ENCODE results near the gene FAH. TPM values are rescaled to one million over a fixed set of nuclear protein-coding genes. Genes with fewer than 3 reads are reported as not detected.

The FAH gene
- 12.3 TPM for total RNA-seq (2013)
- polyA plus RNA-seq (10 to 100 TPM; 16.5 to 25.4 (median 24.0) TPM), polyA minus RNA-seq (6.9 and 10.5 TPM in 2 replicates), total RNA-seq (4.7 to 18.9 (median 10.9) reads per million in 11 experiments)

DNA sequence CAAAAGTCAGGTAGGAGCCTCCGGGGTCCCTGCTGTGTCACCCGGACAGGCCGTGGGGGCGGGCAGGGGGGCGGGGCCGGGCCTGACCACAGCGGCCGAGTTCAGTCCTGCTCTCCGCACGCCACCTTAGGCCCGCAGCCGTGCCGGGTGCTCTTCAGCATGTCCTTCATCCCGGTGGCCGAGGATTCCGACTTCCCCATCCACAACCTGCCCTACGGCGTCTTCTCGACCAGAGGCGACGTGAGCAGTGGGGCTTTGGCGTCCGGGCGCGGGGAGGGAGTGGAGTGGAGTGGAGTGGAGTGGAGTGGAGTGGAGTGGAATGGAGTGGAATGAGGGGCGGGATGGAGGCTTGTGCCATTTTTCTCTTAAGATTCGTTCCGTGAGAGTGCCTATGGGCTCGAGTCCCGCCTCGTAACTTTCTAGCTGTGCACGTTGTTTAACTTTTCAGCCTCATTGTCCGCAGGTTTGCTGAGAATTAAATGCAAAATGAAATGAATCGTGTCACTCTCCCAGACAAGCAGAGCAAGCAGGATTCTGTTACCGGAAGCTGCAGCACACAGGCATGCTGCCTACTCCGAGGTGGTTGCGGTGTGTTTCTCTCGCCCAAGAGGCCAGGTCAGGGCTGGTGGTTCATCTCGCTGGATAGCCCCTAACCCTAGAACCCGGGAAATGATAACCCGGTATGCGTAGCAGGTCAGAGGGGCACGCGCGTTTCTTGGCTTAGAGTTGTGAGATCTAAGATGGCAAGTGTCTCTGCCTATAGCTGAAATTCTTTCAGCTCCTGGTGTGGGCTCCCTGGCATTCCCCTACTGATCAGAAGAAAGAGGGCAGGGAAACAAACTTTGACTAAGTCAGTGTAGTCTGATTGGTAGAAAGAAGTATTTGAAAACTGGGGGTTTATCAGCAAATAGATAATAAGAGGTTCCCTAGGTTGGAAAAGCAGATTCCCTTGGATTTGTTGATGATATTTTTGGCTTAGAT, at the start of gene FAH:
TSS of gene FAH (plus strand) at position 104 of the 981 bp plus-strand sequence. CDS start at position 160, 56 bp downstream.
- no peaks in the 10 kb centered on the region for H3K27me3 Mint-ChIP-seq (ENCODE audit: low read depth in 3 of 3)
- no peaks in the 10 kb centered on the region for H3K9me3 ChIP-seq (replicated peaks in 1 of 2; ENCODE audit: control insufficient read depth in 1 of 2, insufficient read depth in 1 of 2, low read length in 2 of 2)
- H3K27ac ChIP-seq (ENCODE audit: low read depth in 1 of 2, low read length in 2 of 2), result peak within 1 kb of the TSS; percentile 64 to 89
- no peaks in the 10 kb centered on the region for H3K27me3 ChIP-seq (ENCODE audit: control insufficient read depth in 2 of 2, insufficient read depth in 2 of 2, low read length in 2 of 2)
- TF ChIP-seq, protein P1, sequence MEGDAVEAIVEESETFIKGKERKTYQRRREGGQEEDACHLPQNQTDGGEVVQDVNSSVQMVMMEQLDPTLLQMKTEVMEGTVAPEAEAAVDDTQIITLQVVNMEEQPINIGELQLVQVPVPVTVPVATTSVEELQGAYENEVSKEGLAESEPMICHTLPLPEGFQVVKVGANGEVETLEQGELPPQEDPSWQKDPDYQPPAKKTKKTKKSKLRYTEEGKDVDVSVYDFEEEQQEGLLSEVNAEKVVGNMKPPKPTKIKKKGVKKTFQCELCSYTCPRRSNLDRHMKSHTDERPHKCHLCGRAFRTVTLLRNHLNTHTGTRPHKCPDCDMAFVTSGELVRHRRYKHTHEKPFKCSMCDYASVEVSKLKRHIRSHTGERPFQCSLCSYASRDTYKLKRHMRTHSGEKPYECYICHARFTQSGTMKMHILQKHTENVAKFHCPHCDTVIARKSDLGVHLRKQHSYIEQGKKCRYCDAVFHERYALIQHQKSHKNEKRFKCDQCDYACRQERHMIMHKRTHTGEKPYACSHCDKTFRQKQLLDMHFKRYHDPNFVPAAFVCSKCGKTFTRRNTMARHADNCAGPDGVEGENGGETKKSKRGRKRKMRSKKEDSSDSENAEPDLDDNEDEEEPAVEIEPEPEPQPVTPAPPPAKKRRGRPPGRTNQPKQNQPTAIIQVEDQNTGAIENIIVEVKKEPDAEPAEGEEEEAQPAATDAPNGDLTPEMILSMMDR (IDR thresholded peaks at IDR 0.05), result no peak
- peaks cover 49% of the 10 kb centered on the region for H3K4me1 Mint-ChIP-seq
- H3K36me3 Mint-ChIP-seq, result peaks cover 1 to 6% of the 10 kb centered on the region in 2 donors
- intact Hi-C loops (cut with micrococcal nuclease), result loop anchor here in 1 of 2 donors (5.0 to 10.0 kb wide), 2 partner anchors 96 to 1278 kb away; partner anchors contain the start of genes MORF4L1 and ZFAND6
- H3K9ac ChIP-seq (ENCODE audit: insufficient read depth, low read length, poor library complexity, severe bottlenecking), result peak within 1 kb of the TSS; percentile 75
- H2AFZ ChIP-seq (ENCODE audit: insufficient read depth, low read depth, low read length, poor library complexity, severe bottlenecking), result peak within 1 kb of the TSS; percentile 89
- H3K36me3 ChIP-seq (replicated peaks in 1 of 2; ENCODE audit: control insufficient read depth in 1 of 2, insufficient read depth in 2 of 2, low read length in 2 of 2), result peaks cover 0 to 5% of the 10 kb centered on the region in 2 donors
- no peaks in the 10 kb centered on the region for H3K9me3 Mint-ChIP-seq
- no peaks in the 10 kb centered on the region for H4K20me1 ChIP-seq (ENCODE audit: insufficient read depth, low read length)
- WGBS (ENCODE audit: insufficient coverage), result 0% methylated on average over 30 of the region's 45 CpGs
- DNase-seq, result peak; percentile 70 to 84 (median 75)
- H3K4me3 ChIP-seq (replicated peaks in 1 of 3; ENCODE audit: low read depth in 2 of 3, low read length in 3 of 3), result peak within 1 kb of the TSS; percentile 65 to 82 (median 72)
- peak within 1 kb of the TSS; percentile 89 for H3K4me2 ChIP-seq (replicated peaks; ENCODE audit: extremely low read depth, low read length, poor library complexity, severe bottlenecking)
- H3K4me1 ChIP-seq (ENCODE audit: control insufficient read depth in 1 of 2, insufficient read depth in 2 of 2, low read length in 2 of 2), result peaks cover 42 to 46% of the 10 kb centered on the region in 2 donors
- peak within 1 kb of the TSS; percentile 87 to 94 for H3K4me3 Mint-ChIP-seq
- H3K79me2 ChIP-seq (ENCODE audit: insufficient read depth, low read length), result peaks cover 22% of the 10 kb centered on the region
- H3K27ac Mint-ChIP-seq, result peak within 1 kb of the TSS; percentile 68 to 93 (median 88)

DNA sequence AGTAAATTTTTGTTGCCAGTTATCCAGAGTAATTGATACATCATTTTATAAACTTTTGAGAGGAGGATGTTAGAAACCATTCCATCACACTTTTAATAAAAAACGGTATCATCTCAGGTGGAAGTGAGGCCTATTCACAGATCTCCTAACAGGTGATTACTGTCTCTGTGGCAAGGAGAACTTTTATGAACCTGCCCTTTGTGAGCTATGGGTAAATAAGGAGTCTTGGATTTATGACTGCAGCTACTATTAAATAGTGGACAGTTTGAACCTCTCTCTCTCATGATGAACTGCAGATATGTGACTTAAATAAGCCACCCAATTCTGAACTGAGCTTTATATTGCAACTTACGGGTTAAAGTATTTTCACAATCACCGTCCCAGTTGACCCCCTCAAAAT, 47.6 kb upstream of the FAH start:
- intact Hi-C loops (cut with micrococcal nuclease), result no loop called here

More for the DNA sequence above, 47.6 kb upstream of the FAH start:
- Mint-ChIP-seq H3K36me3 (peaks cover 21 to 34% of the 10 kb centered on the region in 2 donors), H3K4me3 (no peak overlapping the region), H3K27me3 (ENCODE audit: low read depth in 3 of 3) (no peaks in the 10 kb centered on the region), H3K9me3 (no peaks in the 10 kb centered on the region), H3K27ac (no peak overlapping the region), H3K4me1 (peaks cover 8% of the 10 kb centered on the region)
- H3K27ac ChIP-seq (ENCODE audit: low read depth in 1 of 2, low read length in 2 of 2), result no peak overlapping the region
- no peak overlapping the region for H3K4me2 ChIP-seq (replicated peaks; ENCODE audit: extremely low read depth, low read length, poor library complexity, severe bottlenecking)
- H3K79me2 ChIP-seq (ENCODE audit: insufficient read depth, low read length), result peaks cover 68% of the 10 kb centered on the region
- TF ChIP-seq, protein P1 (IDR thresholded peaks at IDR 0.05), result no peak
- no peaks in the 10 kb centered on the region for H3K27me3 ChIP-seq (ENCODE audit: control insufficient read depth in 2 of 2, insufficient read depth in 2 of 2, low read length in 2 of 2)
- peaks cover 0 to 1% of the 10 kb centered on the region in 2 donors for H3K36me3 ChIP-seq (replicated peaks in 1 of 2; ENCODE audit: control insufficient read depth in 1 of 2, insufficient read depth in 2 of 2, low read length in 2 of 2)
- no CpG with 5 or more reads among the region's 3 CpGs for WGBS (ENCODE audit: insufficient coverage)
- H3K9me3 ChIP-seq (replicated peaks in 1 of 2; ENCODE audit: control insufficient read depth in 1 of 2, insufficient read depth in 1 of 2, low read length in 2 of 2), result no peaks in the 10 kb centered on the region
- no peak overlapping the region for H3K9ac ChIP-seq (ENCODE audit: insufficient read depth, low read length, poor library complexity, severe bottlenecking)
- peaks cover 97% of the 10 kb centered on the region for H4K20me1 ChIP-seq (ENCODE audit: insufficient read depth, low read length)
- no peak for DNase-seq
- H2AFZ ChIP-seq (ENCODE audit: insufficient read depth, low read depth, low read length, poor library complexity, severe bottlenecking), result no peak overlapping the region
- no peaks in the 10 kb centered on the region for H3K4me1 ChIP-seq (ENCODE audit: control insufficient read depth in 1 of 2, insufficient read depth in 2 of 2, low read length in 2 of 2)
- H3K4me3 ChIP-seq (replicated peaks in 1 of 3; ENCODE audit: low read depth in 2 of 3, low read length in 3 of 3), result no peak overlapping the region
